Caco-2 (cell line): ENCODE data around the gene CISH. TPM values are rescaled to one million over a fixed set of nuclear protein-coding genes. Genes with fewer than 3 reads are reported as not detected.

Experiments used
- BruUV-seq: library from RNA; stranded (reverse); fragments of 400-500 nt; replicated peaks from 2 replicates; lab custom pipeline; 2021; lab: Mats Ljungman, UMichigan
- CTCF ChIA-PET: fragments of 300-600 bp; sonication (Branson Sonifier 250); formaldehyde crosslinking; loops from one replicate; lab custom pipeline; 2022; ENCODE audit warnings: antibody characterized with exemption; lab: Charles Lee
- POLR2A ChIA-PET: fragments of 300-600 bp; sonication (Branson Sonifier 250); formaldehyde crosslinking; loops from one replicate; lab custom pipeline; 2022; ENCODE audit warnings: antibody characterized with exemption; lab: Charles Lee
- DNase-seq, 2 experiments: peaks; one replicate each; pipeline versions ENCODE4 v3.0.0 to v3.0.0-alpha.2; 2020 to 2022
- H3K27me3 ChIP-seq: replicated peaks from 2 replicates; pipeline ENCODE4 v1.6.0; 2011; ENCODE audit warnings: low read length; ENCODE audit not compliant: control insufficient read depth, insufficient read depth
- H3K36me3 ChIP-seq: 2 replicates; pipeline ENCODE4 v1.5.1; 2011; ENCODE audit warnings: low read length; ENCODE audit not compliant: control insufficient read depth, insufficient read depth
- H3K4me1 ChIP-seq: fragments of 250-450 bp; sonication (Bioruptor Pico); 2 replicates; pipeline ENCODE4 v1.5.1; 2020; ENCODE audit warnings: mild to moderate bottlenecking
- H3K4me3 ChIP-seq: 2 replicates; pipeline ENCODE4 v1.5.1; 2011; ENCODE audit warnings: low read depth, mild to moderate bottlenecking, control low read depth, low read length
- H3K9me3 ChIP-seq: fragments of 250-450 bp; sonication (Bioruptor Pico); 2 replicates; pipeline ENCODE4 v1.5.1; 2020; ENCODE audit warnings: mild to moderate bottlenecking, moderate library complexity
- H3K27ac Mint-ChIP-seq: one replicate; pipeline ENCODE4 v1.8.0; 2022; ENCODE audit warnings: mixed read lengths; ENCODE audit not compliant: unreplicated experiment
- H3K27me3 Mint-ChIP-seq: one replicate; pipeline ENCODE4 v1.8.0; 2022; ENCODE audit warnings: mixed read lengths; ENCODE audit not compliant: insufficient read depth, unreplicated experiment
- H3K36me3 Mint-ChIP-seq: one replicate; pipeline ENCODE4 v1.8.0; 2022; ENCODE audit warnings: mild to moderate bottlenecking, mixed read lengths; ENCODE audit not compliant: insufficient read depth, unreplicated experiment
- H3K4me1 Mint-ChIP-seq: one replicate; pipeline ENCODE4 v1.8.0; 2022; ENCODE audit warnings: low read depth, mixed read lengths; ENCODE audit not compliant: unreplicated experiment
- H3K4me3 Mint-ChIP-seq: one replicate; pipeline ENCODE4 v1.8.0; 2022; ENCODE audit warnings: mild to moderate bottlenecking, moderate library complexity, mixed read lengths; ENCODE audit not compliant: unreplicated experiment
- H3K9me3 Mint-ChIP-seq: one replicate; pipeline ENCODE4 v1.8.0; 2022; ENCODE audit warnings: mixed read lengths; ENCODE audit not compliant: unreplicated experiment
- CTCF ChIP-seq, 2 experiments: fragments of 200-600 bp in 1 of 2; IDR thresholded peaks; 1 replicate in 1 of 2; 2 replicates in 1 of 2; pipeline versions ENCODE4 v1.5.1 to v1.8.0; 2011 to 2022; ENCODE audit warnings: antibody characterized with exemption in 1 of 2, control low read depth in 1 of 2, inconsistent platforms in 1 of 2, low read depth in 1 of 2, low read length in 1 of 2, mild to moderate bottlenecking in 1 of 2, moderate library complexity in 1 of 2; ENCODE audit not compliant: insufficient read depth in 1 of 2, severe bottlenecking in 1 of 2, unreplicated experiment in 1 of 2
- intact Hi-C: fragments of 100-400 bp; cut with micrococcal nuclease; formaldehyde crosslinking; loops from one replicate; pipeline ENCODE4 v1.10.0; 2022; ENCODE audit not compliant: unreplicated experiment
- total RNA-seq: library from RNA; stranded (reverse); gene quantifications from 2 replicates; pipeline ENCODE4 v1.2.3, GENCODE V29; 2022

The CISH gene
- total RNA-seq, 1 experiment from 2014 or later, result 2.9 TPM

- H3K27me3 Mint-ChIP-seq, result peaks cover 4% of the 10 kb centered on the region
- no TSS peak for BruUV-seq
- ChIA-PET CTCF (interaction anchor here (0.6 to 2.1 kb wide), 12 partner anchors 10 to 887 kb away, joined by 3 to 27 read pairs (median 6); partner anchors contain the start of genes DCAF1 and HEMK1), POLR2A (interaction anchor here (1.0 to 1.6 kb wide), 3 partner anchors 11 to 275 kb away, joined by 5 to 21 read pairs (median 14); partner anchors contain the start of gene HEMK1)
- DNase-seq, result no peak
- peaks cover 23% of the 10 kb centered on the region for H3K4me1 Mint-ChIP-seq
- H3K27me3 ChIP-seq, result no peaks in the 10 kb centered on the region
- intact Hi-C loops, result loop anchor here (5.0 kb wide), 1 partner anchor 260 kb away; the partner anchor contains the start of genes CYB561D2 and NPRL2
- TF ChIP-seq CTCF (IDR thresholded peaks at IDR 0.05; ENCODE audit: insufficient read depth in 1 of 2, low read depth in 1 of 2, low read length in 1 of 2, severe bottlenecking in 1 of 2, unreplicated experiment in 1 of 2), result no peak
- peak overlapping the region; percentile 83 for H3K4me3 Mint-ChIP-seq
- no peaks in the 10 kb centered on the region for H3K9me3 Mint-ChIP-seq
- peak overlapping the region; percentile 74 for H3K4me3 ChIP-seq
- H3K4me1 ChIP-seq, result peaks cover 11% of the 10 kb centered on the region
- no peaks in the 10 kb centered on the region for H3K9me3 ChIP-seq
- H3K27ac Mint-ChIP-seq, result peak overlapping the region; percentile 81
- no peaks in the 10 kb centered on the region for H3K36me3 ChIP-seq
- peaks cover 23% of the 10 kb centered on the region for H3K36me3 Mint-ChIP-seq
These were observed 784 bp upstream of the CISH start for GRCh38 chr3:50612234-50612882.

- H3K27me3 Mint-ChIP-seq, result peaks cover 4% of the 10 kb centered on the region
- Histone ChIP-seq H3K4me3 (peak overlapping the region; percentile 74), H3K4me1 (peaks cover 11% of the 10 kb centered on the region), H3K36me3 (no peaks in the 10 kb centered on the region), H3K27me3 (no peaks in the 10 kb centered on the region), H3K9me3 (no peaks in the 10 kb centered on the region)
- H3K4me3 Mint-ChIP-seq, result peak overlapping the region; percentile 83
- no peaks in the 10 kb centered on the region for H3K9me3 Mint-ChIP-seq
- H3K4me1 Mint-ChIP-seq, result peaks cover 17% of the 10 kb centered on the region
- intact Hi-C loops, result loop anchor here (5.0 kb wide), 1 partner anchor 259 kb away; the partner anchor contains the start of genes CYB561D2 and NPRL2
- no peak for DNase-seq
- TF ChIP-seq CTCF (IDR thresholded peaks at IDR 0.05; ENCODE audit: insufficient read depth in 1 of 2, low read depth in 1 of 2, low read length in 1 of 2, severe bottlenecking in 1 of 2, unreplicated experiment in 1 of 2), result no peak
- ChIA-PET POLR2A (interaction anchor here (1.3 to 1.6 kb wide), 2 partner anchors 9 to 42 kb away, joined by 14 to 21 read pairs; partner anchors contain the start of gene HEMK1), CTCF (interaction anchor here (0.6 to 2.1 kb wide), 6 partner anchors 9 to 258 kb away, joined by 3 to 27 read pairs (median 12); partner anchors contain the start of gene HEMK1)
- BruUV-seq, result TSS peak; percentile 48
- peaks cover 17% of the 10 kb centered on the region for H3K36me3 Mint-ChIP-seq
- peak overlapping the region; percentile 81 for H3K27ac Mint-ChIP-seq
These were observed 546 bp downstream of the CISH start for GRCh38 chr3:50610992-50611463.

GRCh38 chr3:50610181-50610971, 1.2 kb downstream of the CISH start:
- CTCF ChIA-PET, result interaction anchor here (1.7 kb wide), 1 partner anchor 21 kb away, joined by 13 read pairs; no protein-coding TSS in a partner anchor
- H3K9me3 Mint-ChIP-seq, result no peaks in the 10 kb centered on the region
- POLR2A ChIA-PET, result no interaction called here
- H3K4me3 ChIP-seq, result peak overlapping the region; percentile 74; the same call in 1 of the 2 replicates
- H3K27me3 ChIP-seq, result no peaks in the 10 kb centered on the region
- H3K27me3 Mint-ChIP-seq, result peaks cover 4% of the 10 kb centered on the region
- intact Hi-C loops, result loop anchor here (5.0 kb wide), 1 partner anchor 258 kb away; the partner anchor contains the start of genes CYB561D2 and NPRL2
- H3K9me3 ChIP-seq, result no peaks in the 10 kb centered on the region
- peaks cover 17% of the 10 kb centered on the region for H3K36me3 Mint-ChIP-seq
- H3K4me3 Mint-ChIP-seq, result peak overlapping the region; percentile 83
- H3K36me3 ChIP-seq, result no peaks in the 10 kb centered on the region
- H3K4me1 ChIP-seq, result peaks cover 11% of the 10 kb centered on the region
- no TSS peak for BruUV-seq
- H3K27ac Mint-ChIP-seq, result peak overlapping the region; percentile 81
- TF ChIP-seq CTCF (IDR thresholded peaks at IDR 0.05; ENCODE audit: insufficient read depth in 1 of 2, low read depth in 1 of 2, low read length in 1 of 2, severe bottlenecking in 1 of 2, unreplicated experiment in 1 of 2), result no peak
- DNase-seq, result no peak
- peaks cover 17% of the 10 kb centered on the region for H3K4me1 Mint-ChIP-seq
